Activated T-helper 2 cell treated with anti-CD3 and anti-CD28 coated beads, Interferon-gamma antibody, Interleukin-2, Interleukin-4, amounts not matched to agents 10 μg/mL and 5 μg/mL and 100 μg/mL, durations not matched to agents 14 hours and 24 hours and 36 hours (primary cell): Measurements from ENCODE around the gene IGSF3. TPM values are rescaled to one million over a fixed set of nuclear protein-coding genes. Genes with fewer than 3 reads are reported as not detected.

Source experiments
- DNase-seq: peaks from one replicate; pipeline ENCODE4 v3.0.0; 2021; ENCODE audit warnings: low spot score
- H3K27ac Mint-ChIP-seq: one replicate; pipeline ENCODE4 v1.8.0; 2021; ENCODE audit warnings: mixed read lengths
- H3K27me3 Mint-ChIP-seq: one replicate; pipeline ENCODE4 v1.8.0; 2021; ENCODE audit warnings: low read depth, mixed read lengths
- H3K36me3 Mint-ChIP-seq: one replicate; pipeline ENCODE4 v1.8.0; 2021; ENCODE audit warnings: low read depth, mixed read lengths
- H3K4me1 Mint-ChIP-seq: one replicate; pipeline ENCODE4 v1.8.0; 2021; ENCODE audit warnings: low read depth, mixed read lengths
- H3K4me3 Mint-ChIP-seq: one replicate; pipeline ENCODE4 v1.8.0; 2021; ENCODE audit warnings: low read depth, mild to moderate bottlenecking, moderate library complexity, mixed read lengths
- H3K9me3 Mint-ChIP-seq: one replicate; pipeline ENCODE4 v1.8.0; 2021; ENCODE audit warnings: mixed read lengths
- intact Hi-C: fragments of 100-400 bp; cut with micrococcal nuclease; formaldehyde crosslinking; loops from one replicate; pipeline ENCODE4 v1.15.1; 2023
- total RNA-seq: library from RNA; stranded (reverse); gene quantifications from 2 replicates; pipeline ENCODE4 v1.2.3, GENCODE V29; 2022

Gene IGSF3
- 4.6 and 4.9 TPM in 2 replicates for total RNA-seq

- H3K4me1 Mint-ChIP-seq = peaks cover 13% of the 10 kb centered on the region
- peaks cover 52% of the 10 kb centered on the region for H3K27me3 Mint-ChIP-seq
- H3K27ac Mint-ChIP-seq = no peak within 1 kb of the TSS
- H3K36me3 Mint-ChIP-seq = no peaks in the 10 kb centered on the region
- H3K4me3 Mint-ChIP-seq = peak within 1 kb of the TSS; percentile 78
- H3K9me3 Mint-ChIP-seq = no peaks in the 10 kb centered on the region
- intact Hi-C loops = loop anchor here (5.0 kb wide), 1 partner anchor 395 kb away; the partner anchor contains the start of gene TTF2
- peak; percentile 47 for DNase-seq
Observed at GRCh38 chr1:116667575-116668105, at the start of gene IGSF3. TSS of gene IGSF3 (minus strand) at chr1:116667733. CDS start at chr1:116666326, 1,407 bp downstream.

GRCh38 chr1:116717318-116717717 is 49.8 kb upstream of the IGSF3 start:
- Mint-ChIP-seq H3K9me3 (peaks cover 8% of the 10 kb centered on the region), H3K27me3 (peaks cover 8% of the 10 kb centered on the region), H3K27ac (no peak overlapping the region), H3K4me3 (no peak overlapping the region), H3K36me3 (peaks cover 3% of the 10 kb centered on the region), H3K4me1 (peaks cover 5% of the 10 kb centered on the region)
- DNase-seq = no peak
- intact Hi-C loops = no loop called here

GRCh38 chr1:116716391-116716790 is 48.9 kb upstream of the IGSF3 start:
- H3K27ac Mint-ChIP-seq = no peak overlapping the region
- H3K36me3 Mint-ChIP-seq = peaks cover 3% of the 10 kb centered on the region
- intact Hi-C loops = no loop called here
- peaks cover 10% of the 10 kb centered on the region for H3K4me1 Mint-ChIP-seq
- DNase-seq = no peak
- no peak overlapping the region for H3K4me3 Mint-ChIP-seq
- H3K9me3 Mint-ChIP-seq = peaks cover 8% of the 10 kb centered on the region
- H3K27me3 Mint-ChIP-seq = peaks cover 8% of the 10 kb centered on the region

- Mint-ChIP-seq H3K9me3 (peaks cover 4% of the 10 kb centered on the region), H3K36me3 (no peaks in the 10 kb centered on the region), H3K27me3 (peaks cover 9% of the 10 kb centered on the region), H3K4me3 (no peak overlapping the region), H3K27ac (no peak overlapping the region), H3K4me1 (peaks cover 15% of the 10 kb centered on the region)
- DNase-seq = no peak
- intact Hi-C loops = no loop called here
Observed at GRCh38 chr1:116713474-116713873, 45.9 kb upstream of the IGSF3 start.

GRCh38 chr1:116712510-116712909 is 45.0 kb upstream of the IGSF3 start:
- Mint-ChIP-seq H3K27me3 (peaks cover 13% of the 10 kb centered on the region), H3K4me1 (peaks cover 15% of the 10 kb centered on the region), H3K9me3 (peaks cover 2% of the 10 kb centered on the region), H3K27ac (no peak overlapping the region), H3K4me3 (no peak overlapping the region), H3K36me3 (no peaks in the 10 kb centered on the region)
- no peak for DNase-seq
- intact Hi-C loops = no loop called here

GRCh38 chr1:116711263-116711840 is 43.8 kb upstream of the IGSF3 start:
- intact Hi-C loops = no loop called here
- Mint-ChIP-seq H3K27me3 (peaks cover 6% of the 10 kb centered on the region), H3K27ac (no peak overlapping the region), H3K4me1 (peaks cover 15% of the 10 kb centered on the region), H3K4me3 (no peak overlapping the region), H3K9me3 (peaks cover 5% of the 10 kb centered on the region), H3K36me3 (no peaks in the 10 kb centered on the region)
- DNase-seq = no peak

GRCh38 chr1:116710420-116711262 is 43.1 kb upstream of the IGSF3 start:
- Mint-ChIP-seq H3K4me3 (no peak overlapping the region), H3K9me3 (peaks cover 10% of the 10 kb centered on the region)

GRCh38 chr1:116709666-116710167 is 42.2 kb upstream of the IGSF3 start:
- H3K36me3 Mint-ChIP-seq = no peaks in the 10 kb centered on the region
- no peak overlapping the region for H3K27ac Mint-ChIP-seq
- intact Hi-C loops = no loop called here
- peaks cover 6% of the 10 kb centered on the region for H3K27me3 Mint-ChIP-seq
- DNase-seq = no peak
- H3K4me1 Mint-ChIP-seq = peaks cover 15% of the 10 kb centered on the region
- H3K9me3 Mint-ChIP-seq = peaks cover 10% of the 10 kb centered on the region
- H3K4me3 Mint-ChIP-seq = no peak overlapping the region

More at GRCh38 chr1:116710420-116711262, 43.1 kb upstream of the IGSF3 start:
- H3K36me3 Mint-ChIP-seq = no peaks in the 10 kb centered on the region
- no peak for DNase-seq
- H3K4me1 Mint-ChIP-seq = peaks cover 15% of the 10 kb centered on the region
- H3K27me3 Mint-ChIP-seq = peaks cover 6% of the 10 kb centered on the region
- no peak overlapping the region for H3K27ac Mint-ChIP-seq
- intact Hi-C loops = no loop called here

GRCh38 chr1:116708255-116708900 is 40.8 kb upstream of the IGSF3 start:
- H3K4me1 Mint-ChIP-seq = peaks cover 15% of the 10 kb centered on the region
- DNase-seq = no peak
- peaks cover 6% of the 10 kb centered on the region for H3K27me3 Mint-ChIP-seq
- H3K9me3 Mint-ChIP-seq = peaks cover 10% of the 10 kb centered on the region
- H3K36me3 Mint-ChIP-seq = no peaks in the 10 kb centered on the region
- no peak overlapping the region for H3K27ac Mint-ChIP-seq
- intact Hi-C loops = no loop called here
- H3K4me3 Mint-ChIP-seq = no peak overlapping the region

- peaks cover 7% of the 10 kb centered on the region for H3K4me1 Mint-ChIP-seq
- no peak for DNase-seq
- H3K27me3 Mint-ChIP-seq = peaks cover 8% of the 10 kb centered on the region
- no peaks in the 10 kb centered on the region for H3K36me3 Mint-ChIP-seq
- H3K9me3 Mint-ChIP-seq = peaks cover 10% of the 10 kb centered on the region
- no peak overlapping the region for H3K27ac Mint-ChIP-seq
- H3K4me3 Mint-ChIP-seq = no peak overlapping the region
- intact Hi-C loops = no loop called here
Observed at GRCh38 chr1:116706841-116707240, 39.3 kb upstream of the IGSF3 start.

- Mint-ChIP-seq H3K36me3 (no peaks in the 10 kb centered on the region), H3K4me1 (peaks cover 4% of the 10 kb centered on the region), H3K27me3 (peaks cover 8% of the 10 kb centered on the region), H3K9me3 (peaks cover 10% of the 10 kb centered on the region), H3K4me3 (no peak overlapping the region), H3K27ac (no peak overlapping the region)
- no peak for DNase-seq
- intact Hi-C loops = no loop called here
Observed at GRCh38 chr1:116706123-116706522, 38.6 kb upstream of the IGSF3 start.

GRCh38 chr1:116704278-116704677 is 36.7 kb upstream of the IGSF3 start:
- Mint-ChIP-seq H3K36me3 (no peaks in the 10 kb centered on the region), H3K27ac (no peak overlapping the region), H3K9me3 (peaks cover 10% of the 10 kb centered on the region), H3K27me3 (peaks cover 8% of the 10 kb centered on the region), H3K4me1 (no peaks in the 10 kb centered on the region), H3K4me3 (no peak overlapping the region)
- no peak for DNase-seq
- intact Hi-C loops = no loop called here
